GM18867 (cell line): Measurements from ENCODE around the gene TTC4.

ENCODE experiments used
- ATAC-seq: cut with Tn5 transposase; IDR thresholded peaks from one replicate; pipeline ENCODE4 v1.9.1; 2021; ENCODE audit warnings: mild to moderate bottlenecking, moderate library complexity; ENCODE audit not compliant: unreplicated experiment

TTC4 gene

DNA sequence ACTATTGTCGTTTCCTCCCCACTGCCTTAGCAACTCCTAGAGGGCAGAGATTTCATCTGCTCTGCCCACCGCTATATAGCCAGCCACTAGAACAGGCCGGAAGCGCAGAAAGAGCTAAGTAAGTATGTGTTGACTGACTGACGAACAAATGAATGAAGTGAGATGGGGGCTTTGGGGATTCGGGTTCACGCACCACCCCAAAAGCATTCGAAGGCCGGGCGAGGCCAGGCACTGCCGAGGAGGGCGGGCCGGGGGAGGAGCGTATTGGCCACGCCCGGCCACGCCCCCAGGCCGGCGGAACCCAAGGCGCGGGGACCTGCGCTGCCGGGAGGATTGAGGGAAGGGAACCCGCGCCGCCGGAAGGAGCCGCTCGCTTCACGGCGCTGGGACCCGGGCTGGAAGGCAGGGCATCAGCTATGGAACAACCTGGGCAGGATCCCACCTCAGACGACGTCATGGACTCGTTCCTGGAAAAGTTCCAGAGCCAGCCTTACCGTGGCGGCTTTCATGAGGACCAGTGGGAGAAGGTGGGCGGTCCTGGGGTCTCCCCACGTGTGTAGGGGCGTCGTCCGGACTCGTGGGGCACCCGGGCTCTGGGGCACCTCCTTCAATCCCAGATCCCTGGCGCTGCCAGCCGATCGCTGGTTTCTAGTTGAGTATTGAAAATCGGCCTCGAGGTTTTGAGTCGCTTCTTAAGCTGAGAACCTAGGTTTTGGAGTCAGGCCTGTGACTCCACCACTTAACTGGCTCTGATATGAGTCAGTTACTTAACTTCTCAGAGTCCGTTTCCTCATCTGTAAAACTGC lies at the start of gene TTC4:
Gene TTC4, plus strand, starts transcription at position 369 of the 806 bp plus-strand sequence. Its CDS starts 48 bp downstream, at position 417.
- ATAC-seq = peak; percentile 97

- no peak for ATAC-seq
Observed at GRCh38 chr1:54666333-54666732, 49.3 kb upstream of the TTC4 start.

DNA sequence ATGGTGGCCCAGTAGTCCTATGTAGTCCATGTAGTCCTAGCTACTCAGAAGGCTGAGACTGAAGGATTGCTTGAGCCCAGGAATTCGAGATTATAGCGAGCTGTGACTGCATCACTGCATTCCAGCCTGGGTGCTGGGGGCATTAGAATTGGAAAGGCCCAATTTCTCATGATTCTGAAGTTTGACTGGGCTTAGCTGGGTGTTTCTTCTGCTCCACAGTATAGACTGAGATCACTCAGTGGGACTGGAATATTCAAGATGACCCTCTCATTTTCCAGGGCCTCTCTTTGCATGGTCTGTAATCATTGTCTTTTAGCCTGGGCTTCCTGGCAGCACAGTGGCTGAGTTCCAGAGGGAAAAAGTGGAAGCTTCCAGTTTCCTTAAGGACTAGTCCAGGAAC lies 47.9 kb upstream of the TTC4 start:
- ATAC-seq = no peak

DNA sequence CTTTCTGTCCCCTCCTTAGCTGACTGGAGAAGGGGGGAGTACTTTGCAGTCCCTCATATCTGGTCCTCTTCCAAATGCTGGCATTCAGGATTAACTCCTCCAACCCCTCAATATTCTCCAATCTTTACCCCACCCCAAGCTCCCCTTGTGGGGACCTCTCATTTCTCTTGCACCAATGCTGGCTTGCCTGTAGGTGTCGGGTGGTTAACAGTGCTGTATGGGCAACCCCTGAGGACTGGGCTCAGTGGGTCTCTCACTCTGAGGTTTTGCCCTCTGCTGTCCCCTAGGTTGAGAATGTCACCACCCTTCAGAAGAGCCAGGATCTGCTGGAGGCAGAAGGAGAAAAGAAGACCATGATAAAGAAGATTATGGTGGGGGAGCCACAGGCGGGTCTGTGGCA lies 47.1 kb upstream of the TTC4 start:
- ATAC-seq = no peak

GRCh38 chr1:54671985-54672608 lies 43.6 kb upstream of the TTC4 start:
- peak; percentile 54 for ATAC-seq

- ATAC-seq = no peak
Observed at GRCh38 chr1:54678776-54679643, 36.7 kb upstream of the TTC4 start.

DNA sequence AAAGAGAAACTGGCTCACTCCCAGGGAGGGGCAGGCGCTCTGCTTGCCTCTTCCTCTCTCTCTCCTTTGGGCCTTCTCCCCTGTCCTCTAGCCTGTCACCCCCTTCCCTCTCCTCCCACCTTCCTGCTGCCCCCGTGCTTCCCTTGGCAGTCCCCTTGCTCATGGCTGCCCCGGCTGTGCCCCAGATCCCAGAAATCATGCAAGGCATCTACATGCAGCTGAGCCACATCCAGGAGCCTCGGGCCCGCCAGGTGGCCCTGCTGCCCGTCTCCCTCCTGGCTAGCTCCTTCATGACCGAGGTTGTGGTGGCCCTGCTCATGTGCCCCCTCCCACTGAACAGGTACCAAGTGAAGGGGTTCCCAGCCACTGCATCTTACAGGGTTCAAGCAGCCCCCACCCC lies 36.0 kb upstream of the TTC4 start:
- ATAC-seq = no peak

- no peak for ATAC-seq
Observed at GRCh38 chr1:54680387-54680786, 35.3 kb upstream of the TTC4 start.

GRCh38 chr1:54681358-54681757 lies 34.3 kb upstream of the TTC4 start:
- no peak for ATAC-seq

DNA sequence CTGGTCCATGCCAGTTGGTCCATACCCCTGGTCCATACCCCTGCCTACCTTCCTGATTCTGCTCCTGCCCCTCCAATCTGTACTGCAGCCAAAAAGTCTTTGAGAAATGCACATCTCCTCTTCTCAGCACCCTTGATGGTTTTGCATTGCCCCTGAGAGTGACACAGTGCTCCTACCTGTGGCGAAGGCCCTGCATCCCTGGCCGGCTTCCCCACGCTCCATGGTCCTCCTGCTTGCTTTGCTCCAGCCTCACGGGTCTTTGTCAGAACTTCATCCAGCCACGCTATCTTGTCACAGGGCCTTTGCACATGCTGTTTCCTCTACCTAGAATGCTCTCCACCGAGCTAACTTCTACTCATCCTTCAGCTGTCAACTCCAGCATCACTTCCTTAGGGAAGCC lies 32.2 kb upstream of the TTC4 start:
- no peak for ATAC-seq

GRCh38 chr1:54685335-54685905 lies 30.2 kb upstream of the TTC4 start:
- no peak for ATAC-seq

- no peak for ATAC-seq
Observed at GRCh38 chr1:54686155-54686554, 29.5 kb upstream of the TTC4 start.

- ATAC-seq = no peak
Observed at GRCh38 chr1:54694771-54695170, 20.9 kb upstream of the TTC4 start.

DNA sequence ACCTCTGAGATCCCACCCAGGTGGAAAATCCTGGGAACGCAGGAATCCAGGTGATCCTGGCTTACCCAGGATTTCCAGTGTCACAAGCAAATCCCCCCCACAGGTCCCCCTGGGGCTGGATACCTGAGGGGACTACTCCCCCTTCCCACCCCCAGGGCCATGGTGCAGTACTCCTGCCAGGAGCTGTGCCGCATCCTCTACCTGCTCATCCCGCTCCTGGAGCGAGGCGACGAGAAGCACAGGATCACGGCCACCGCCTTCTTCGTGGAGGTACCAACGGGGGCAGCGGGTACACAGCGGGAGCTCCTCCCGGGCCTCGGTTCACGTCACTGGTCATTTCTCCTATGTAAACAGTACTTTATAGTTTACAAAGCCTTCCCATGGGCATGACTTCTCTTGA lies 20.4 kb upstream of the TTC4 start:
- ATAC-seq = no peak

DNA sequence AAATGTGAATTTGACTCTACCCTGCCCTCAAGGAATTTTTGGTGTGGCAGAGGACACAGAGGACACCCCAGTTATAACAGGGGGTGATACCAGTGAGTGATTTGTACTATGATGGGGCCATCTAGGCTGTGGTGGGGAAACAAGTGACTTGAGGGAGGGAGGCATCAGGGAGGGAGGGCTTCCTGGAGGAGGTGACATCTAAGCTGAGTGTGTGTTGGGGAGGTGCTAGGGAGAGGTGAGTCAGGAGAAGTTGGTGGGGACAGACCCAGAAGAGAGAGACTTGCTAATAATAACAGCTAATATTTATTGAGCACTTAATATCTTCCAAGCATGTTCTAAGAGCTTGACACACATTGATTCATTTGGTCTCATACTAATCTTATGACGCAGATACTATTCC lies 19.9 kb upstream of the TTC4 start:
- no peak for ATAC-seq

- ATAC-seq = no peak
Observed at GRCh38 chr1:54696262-54696661, 19.4 kb upstream of the TTC4 start.

GRCh38 chr1:54697896-54698295 lies 17.8 kb upstream of the TTC4 start:
- no peak for ATAC-seq

- no peak for ATAC-seq
Observed at GRCh38 chr1:54698346-54698745, 17.3 kb upstream of the TTC4 start.

- no peak for ATAC-seq
Observed at GRCh38 chr1:54699936-54700525, 15.6 kb upstream of the TTC4 start.

DNA sequence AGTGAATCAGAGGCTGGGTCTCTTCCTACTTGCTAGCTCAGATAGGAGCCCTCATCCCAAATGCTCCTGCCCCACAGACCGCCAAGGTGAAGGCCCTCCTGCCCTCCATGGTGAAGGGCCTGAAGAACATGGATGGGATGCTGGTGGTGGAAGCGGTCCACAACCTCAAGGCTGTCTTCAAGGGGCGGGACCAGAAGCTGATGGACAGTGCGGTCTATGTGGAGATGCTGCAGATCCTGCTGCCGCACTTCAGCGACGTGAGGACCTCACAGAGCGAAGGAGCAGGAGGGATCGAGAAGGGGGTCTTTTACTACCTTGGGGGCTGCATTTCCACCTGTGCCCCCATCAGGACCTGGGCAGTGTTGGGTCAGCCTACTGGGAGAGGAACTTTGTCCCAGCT lies 14.6 kb upstream of the TTC4 start:
- no peak for ATAC-seq

DNA sequence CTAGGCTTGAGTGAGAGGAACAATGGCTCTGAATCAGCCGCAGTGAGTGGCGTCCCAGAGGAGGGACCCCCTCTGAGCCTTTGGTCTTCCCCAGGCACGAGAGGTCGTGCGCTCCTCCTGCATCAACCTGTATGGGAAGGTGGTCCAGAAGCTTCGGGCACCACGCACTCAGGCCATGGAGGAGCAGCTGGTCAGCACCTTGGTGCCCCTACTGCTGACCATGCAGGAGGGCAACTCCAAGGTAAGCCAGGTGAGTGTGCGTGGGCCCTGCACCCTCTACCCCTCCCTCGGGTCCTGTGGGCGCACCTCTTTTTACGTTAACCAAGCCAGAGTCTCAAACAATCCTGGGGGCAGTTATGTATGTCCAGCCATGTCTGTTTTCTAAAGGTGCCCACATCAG lies 13.7 kb upstream of the TTC4 start:
- ATAC-seq = no peak
